Karpas-422 (cell line): ENCODE data around the gene LCN1. TPM values are rescaled to one million over a fixed set of nuclear protein-coding genes. Genes with fewer than 3 reads are reported as not detected.

Source experiments
- DNase-seq: peaks from one replicate; pipeline ENCODE4 v3.0.0-alpha.2; 2015
- H2AFZ ChIP-seq: fragments of 200-600 bp; sonication (generic); 2 replicates; pipeline ENCODE4 v1.6.1; 2014; ENCODE audit warnings: antibody characterized with exemption, low read length, mixed read lengths
- H3K27ac ChIP-seq: fragments of 200-600 bp; sonication (generic); 2 replicates; pipeline ENCODE4 v1.5.1; 2014; ENCODE audit warnings: mild to moderate bottlenecking, low read length, moderate library complexity
- H3K27me3 ChIP-seq: fragments of 200-600 bp; sonication (generic); 2 replicates; pipeline ENCODE4 v1.6.1; 2014; ENCODE audit warnings: low read length, mixed read lengths
- H3K36me3 ChIP-seq: fragments of 200-600 bp; sonication (generic); 2 replicates; pipeline ENCODE4 v1.6.1; 2014; ENCODE audit warnings: low read length, mixed read lengths; ENCODE audit not compliant: insufficient read depth
- H3K4me1 ChIP-seq: fragments of 200-600 bp; sonication (generic); 2 replicates; pipeline ENCODE4 v1.6.1; 2014; ENCODE audit warnings: mild to moderate bottlenecking, low read length, mixed read lengths
- H3K4me2 ChIP-seq: fragments of 200-600 bp; sonication (generic); 2 replicates; pipeline ENCODE4 v1.6.1; 2014; ENCODE audit warnings: low read length, low read depth, mild to moderate bottlenecking; ENCODE audit not compliant: poor library complexity, severe bottlenecking
- H3K4me3 ChIP-seq: fragments of 200-600 bp; sonication (generic); 2 replicates; pipeline ENCODE4 v1.5.1; 2014; ENCODE audit warnings: mild to moderate bottlenecking, antibody characterized with exemption, low read length, mixed read lengths
- H3K79me2 ChIP-seq: fragments of 200-600 bp; sonication (generic); 2 replicates; pipeline ENCODE4 v1.6.1; 2014; ENCODE audit warnings: mild to moderate bottlenecking, low read length, mixed read lengths
- H3K9ac ChIP-seq: fragments of 200-600 bp; sonication (generic); 2 replicates; pipeline ENCODE4 v1.6.0; 2014; ENCODE audit warnings: low read length
- H3K9me2 ChIP-seq: fragments of 200-600 bp; sonication (generic), shearing (Covaris generic); replicated peaks from 2 replicates; pipeline ENCODE4 v1.6.0; 2014; ENCODE audit warnings: mild to moderate bottlenecking, low read length, moderate library complexity; ENCODE audit not compliant: insufficient read depth
- H3K9me3 ChIP-seq: fragments of 300-700, 200-600 bp; sonication (generic); 2 replicates; pipeline ENCODE4 v1.6.1; 2014; ENCODE audit warnings: low read length, mixed read lengths
- H4K20me1 ChIP-seq: fragments of 200-600 bp; sonication (generic); 2 replicates; pipeline ENCODE4 v1.6.1; 2014; ENCODE audit warnings: mild to moderate bottlenecking, antibody characterized with exemption, low read length, low read depth; ENCODE audit not compliant: insufficient read depth
- total RNA-seq: library from RNA; depleted of rRNA; stranded (reverse); fragments of >200 nt; shearing (Covaris generic); gene quantifications from 2 replicates; pipeline ENCODE4 v1.2.3, GENCODE V29; 2014; ENCODE audit warnings: low replicate concordance

Gene LCN1
- total RNA-seq, 1 experiment from 2014 or later, result not detected

- no peak within 1 kb of the TSS for H2AFZ ChIP-seq
Measured at GRCh38 chr9:135479469-135480052, 41.7 kb upstream of the LCN1 start, which contains the start of gene PPP1R26. TSS of gene PPP1R26 (plus strand) at chr9:135479782. CDS start at chr9:135484511, 4,729 bp downstream.

GRCh38 chr9:135480071-135480939 lies 40.9 kb upstream of the LCN1 start:
- H3K27ac ChIP-seq, result no peak overlapping the region

More at GRCh38 chr9:135479469-135480052, 41.7 kb upstream of the LCN1 start, which contains the start of gene PPP1R26:
- no peak within 1 kb of the TSS; the same call in 1 of the 2 replicates for H3K9ac ChIP-seq
- H3K4me3 ChIP-seq, result peak within 1 kb of the TSS; percentile 45; the same call in 1 of the 2 replicates
- no peak within 1 kb of the TSS for H3K27ac ChIP-seq
- H3K9me2 ChIP-seq, result no peaks in the 10 kb centered on the region
- H3K4me1 ChIP-seq, result peaks cover 19% of the 10 kb centered on the region
- no peak for DNase-seq
- no peaks in the 10 kb centered on the region for H3K27me3 ChIP-seq
- no peaks in the 10 kb centered on the region for H4K20me1 ChIP-seq
- H3K36me3 ChIP-seq, result no peaks in the 10 kb centered on the region
- no peaks in the 10 kb centered on the region for H3K9me3 ChIP-seq
- H3K4me2 ChIP-seq, result peak within 1 kb of the TSS; percentile 40
- H3K79me2 ChIP-seq, result no peaks in the 10 kb centered on the region

GRCh38 chr9:135480940-135481310 lies 40.3 kb upstream of the LCN1 start:
- H3K36me3 ChIP-seq, result no peaks in the 10 kb centered on the region
- H3K4me1 ChIP-seq, result peaks cover 19% of the 10 kb centered on the region
- H3K9me3 ChIP-seq, result no peaks in the 10 kb centered on the region
- no peaks in the 10 kb centered on the region for H3K79me2 ChIP-seq
- no peaks in the 10 kb centered on the region for H3K27me3 ChIP-seq
- peak overlapping the region; percentile 40 for H3K4me2 ChIP-seq
- no peak overlapping the region for H3K4me3 ChIP-seq
- no peak overlapping the region for H3K27ac ChIP-seq
- no peaks in the 10 kb centered on the region for H4K20me1 ChIP-seq
- DNase-seq, result no peak
- H3K9me2 ChIP-seq, result no peaks in the 10 kb centered on the region
- no peak overlapping the region for H2AFZ ChIP-seq
- H3K9ac ChIP-seq, result no peak overlapping the region

More at GRCh38 chr9:135480071-135480939, 40.9 kb upstream of the LCN1 start:
- Histone ChIP-seq H3K36me3 (no peaks in the 10 kb centered on the region), H2AFZ (no peak overlapping the region), H3K9me3 (no peaks in the 10 kb centered on the region), H3K4me1 (peaks cover 19% of the 10 kb centered on the region), H3K4me3 (peak overlapping the region; percentile 45; the same call in 1 of the 2 replicates), H3K27me3 (no peaks in the 10 kb centered on the region), H3K79me2 (no peaks in the 10 kb centered on the region), H4K20me1 (no peaks in the 10 kb centered on the region), H3K9me2 (no peaks in the 10 kb centered on the region), H3K4me2 (peak overlapping the region; percentile 40), H3K9ac (no peak overlapping the region; the same call in 1 of the 2 replicates)
- DNase-seq, result no peak

GRCh38 chr9:135482015-135482754 lies 39.1 kb upstream of the LCN1 start:
- Histone ChIP-seq H3K9me3 (no peaks in the 10 kb centered on the region), H3K9me2 (no peaks in the 10 kb centered on the region), H3K27me3 (no peaks in the 10 kb centered on the region), H3K79me2 (no peaks in the 10 kb centered on the region), H3K4me3 (no peak overlapping the region), H3K4me2 (peak overlapping the region; percentile 40), H3K27ac (no peak overlapping the region), H3K4me1 (peaks cover 19% of the 10 kb centered on the region), H3K9ac (no peak overlapping the region), H3K36me3 (no peaks in the 10 kb centered on the region), H4K20me1 (no peaks in the 10 kb centered on the region), H2AFZ (no peak overlapping the region)
- DNase-seq, result peak; percentile 64

- H3K36me3 ChIP-seq, result no peaks in the 10 kb centered on the region
- no peak overlapping the region for H3K4me2 ChIP-seq
- H4K20me1 ChIP-seq, result no peaks in the 10 kb centered on the region
- H3K27me3 ChIP-seq, result no peaks in the 10 kb centered on the region
- no peak overlapping the region for H3K27ac ChIP-seq
- no peak overlapping the region for H3K9ac ChIP-seq
- no peaks in the 10 kb centered on the region for H3K79me2 ChIP-seq
- H3K4me1 ChIP-seq, result peaks cover 19% of the 10 kb centered on the region
- H3K9me2 ChIP-seq, result no peaks in the 10 kb centered on the region
- no peak overlapping the region for H3K4me3 ChIP-seq
- no peak for DNase-seq
- H3K9me3 ChIP-seq, result no peaks in the 10 kb centered on the region
- H2AFZ ChIP-seq, result no peak overlapping the region
Measured at GRCh38 chr9:135484460-135485277, 36.6 kb upstream of the LCN1 start.

GRCh38 chr9:135485385-135485784 lies 35.9 kb upstream of the LCN1 start:
- H3K9me2 ChIP-seq, result no peaks in the 10 kb centered on the region
- H3K27ac ChIP-seq, result no peak overlapping the region
- H2AFZ ChIP-seq, result no peak overlapping the region
- no peak overlapping the region for H3K4me2 ChIP-seq
- no peaks in the 10 kb centered on the region for H3K36me3 ChIP-seq
- peaks cover 19% of the 10 kb centered on the region for H3K4me1 ChIP-seq
- no peak overlapping the region for H3K4me3 ChIP-seq
- H3K79me2 ChIP-seq, result no peaks in the 10 kb centered on the region
- H3K9me3 ChIP-seq, result no peaks in the 10 kb centered on the region
- no peak overlapping the region for H3K9ac ChIP-seq
- H3K27me3 ChIP-seq, result no peaks in the 10 kb centered on the region
- no peaks in the 10 kb centered on the region for H4K20me1 ChIP-seq
- no peak for DNase-seq

- Histone ChIP-seq H3K4me3 (no peak overlapping the region), H3K9me2 (no peaks in the 10 kb centered on the region), H2AFZ (no peak overlapping the region), H3K4me1 (peaks cover 19% of the 10 kb centered on the region), H3K9me3 (no peaks in the 10 kb centered on the region), H3K36me3 (no peaks in the 10 kb centered on the region), H3K27me3 (no peaks in the 10 kb centered on the region), H3K4me2 (no peak overlapping the region), H3K27ac (no peak overlapping the region), H3K9ac (no peak overlapping the region), H3K79me2 (no peaks in the 10 kb centered on the region), H4K20me1 (no peaks in the 10 kb centered on the region)
- DNase-seq, result no peak
Measured at GRCh38 chr9:135485832-135486231, 35.4 kb upstream of the LCN1 start.
